ENCODE results near the gene DHRS9. TPM values are rescaled to one million over a fixed set of nuclear protein-coding genes. Genes with fewer than 3 reads are reported as not detected.
A peak's percentile ranks its signal among the peaks of the same experiment; 100 is the strongest.
"Not testable (repeated sequence)": the region's sequence is repeated elsewhere in the genome, so short reads cannot be mapped to it uniquely, and the experiment has no call there.

The DHRS9 gene
- total RNA-seq, 2 experiments from 2014 or later, result not detected

DNA sequence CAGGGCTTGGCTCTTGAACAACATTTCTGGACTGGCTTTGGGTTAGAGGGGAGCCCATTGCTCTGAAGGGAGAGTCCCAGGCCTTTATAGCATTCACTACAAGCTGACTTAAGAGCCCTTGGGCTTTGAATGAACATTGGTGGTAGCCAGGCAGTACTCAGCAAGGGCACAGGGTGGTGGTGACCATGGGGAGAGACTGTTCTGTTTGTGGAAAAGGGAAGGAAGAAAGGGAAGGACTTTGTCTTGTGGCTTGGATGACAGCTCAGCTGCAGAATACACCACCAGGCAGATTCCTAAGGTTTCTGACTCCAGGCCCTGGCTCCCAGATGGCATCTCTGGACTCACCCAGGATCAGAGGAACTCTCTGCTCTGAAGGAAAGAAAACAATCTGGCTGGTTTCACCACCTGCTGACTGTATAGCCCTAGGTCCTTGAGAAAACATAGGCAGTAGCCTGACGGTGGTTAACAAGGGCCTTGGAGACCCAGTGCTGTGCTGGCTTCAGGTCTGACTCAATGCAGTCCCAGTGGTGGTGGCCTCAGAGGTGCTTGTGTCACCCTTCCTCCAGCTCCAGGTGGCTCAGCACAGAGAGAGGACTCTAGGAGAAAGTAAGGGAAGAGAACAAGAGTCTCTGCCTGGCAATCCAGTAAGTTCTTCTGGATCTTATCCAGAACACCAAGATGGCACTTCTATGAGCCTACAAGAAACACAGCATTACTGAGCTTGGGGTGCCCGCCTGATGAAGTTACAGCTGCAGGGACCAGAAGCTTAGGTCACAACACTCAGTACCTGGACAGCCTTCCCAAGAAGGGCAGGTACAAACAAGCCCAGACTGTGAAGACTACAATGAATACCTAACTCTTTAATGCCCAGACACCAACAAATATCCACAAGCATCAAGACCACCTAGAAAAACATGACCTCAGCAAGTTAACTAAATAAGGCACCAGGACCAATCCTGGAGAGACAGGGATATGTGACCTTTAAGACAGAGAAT lies 21.8 kb upstream of the DHRS9 start:
- TF ChIP-seq, protein P1, sequence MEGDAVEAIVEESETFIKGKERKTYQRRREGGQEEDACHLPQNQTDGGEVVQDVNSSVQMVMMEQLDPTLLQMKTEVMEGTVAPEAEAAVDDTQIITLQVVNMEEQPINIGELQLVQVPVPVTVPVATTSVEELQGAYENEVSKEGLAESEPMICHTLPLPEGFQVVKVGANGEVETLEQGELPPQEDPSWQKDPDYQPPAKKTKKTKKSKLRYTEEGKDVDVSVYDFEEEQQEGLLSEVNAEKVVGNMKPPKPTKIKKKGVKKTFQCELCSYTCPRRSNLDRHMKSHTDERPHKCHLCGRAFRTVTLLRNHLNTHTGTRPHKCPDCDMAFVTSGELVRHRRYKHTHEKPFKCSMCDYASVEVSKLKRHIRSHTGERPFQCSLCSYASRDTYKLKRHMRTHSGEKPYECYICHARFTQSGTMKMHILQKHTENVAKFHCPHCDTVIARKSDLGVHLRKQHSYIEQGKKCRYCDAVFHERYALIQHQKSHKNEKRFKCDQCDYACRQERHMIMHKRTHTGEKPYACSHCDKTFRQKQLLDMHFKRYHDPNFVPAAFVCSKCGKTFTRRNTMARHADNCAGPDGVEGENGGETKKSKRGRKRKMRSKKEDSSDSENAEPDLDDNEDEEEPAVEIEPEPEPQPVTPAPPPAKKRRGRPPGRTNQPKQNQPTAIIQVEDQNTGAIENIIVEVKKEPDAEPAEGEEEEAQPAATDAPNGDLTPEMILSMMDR (IDR thresholded peaks at IDR 0.05), result no peak
- H3K4me1 ChIP-seq (ENCODE audit: insufficient read depth, low read length), result peaks cover 3% of the 10 kb centered on the region
- no peaks in the 10 kb centered on the region for H3K27me3 ChIP-seq (ENCODE audit: control insufficient read depth in 1 of 2, insufficient read depth in 2 of 2, low read length in 2 of 2)
- Mint-ChIP-seq H3K9me3 (peaks cover 12% of the 10 kb centered on the region), H3K4me1 (ENCODE audit: low read depth) (no peaks in the 10 kb centered on the region), H3K36me3 (ENCODE audit: low read depth) (peaks cover 11% of the 10 kb centered on the region), H3K27ac (no peak overlapping the region), H3K4me3 (no peak overlapping the region), H3K27me3 (no peaks in the 10 kb centered on the region)
- no peaks in the 10 kb centered on the region for H3K36me3 ChIP-seq (ENCODE audit: insufficient read depth, low read length)
- ATAC-seq (ENCODE audit: poor library complexity) (no peak), DNase-seq (no peak)
- ChIA-PET POLR2A (no interaction called here), CTCF (no interaction called here)
- no peak overlapping the region for H3K4me3 ChIP-seq (ENCODE audit: low read length)
- peaks cover 3 to 5% of the 10 kb centered on the region in 2 experiments for H3K9me3 ChIP-seq (ENCODE audit: control insufficient read depth in 1 of 2, insufficient read depth in 1 of 2, low read length in 2 of 2)
- H3K27ac ChIP-seq (ENCODE audit: low read depth in 1 of 2, low read length in 2 of 2), result no peak overlapping the region
- intact Hi-C loops (cut with DNase I, micrococcal nuclease), result no loop called here

DNA sequence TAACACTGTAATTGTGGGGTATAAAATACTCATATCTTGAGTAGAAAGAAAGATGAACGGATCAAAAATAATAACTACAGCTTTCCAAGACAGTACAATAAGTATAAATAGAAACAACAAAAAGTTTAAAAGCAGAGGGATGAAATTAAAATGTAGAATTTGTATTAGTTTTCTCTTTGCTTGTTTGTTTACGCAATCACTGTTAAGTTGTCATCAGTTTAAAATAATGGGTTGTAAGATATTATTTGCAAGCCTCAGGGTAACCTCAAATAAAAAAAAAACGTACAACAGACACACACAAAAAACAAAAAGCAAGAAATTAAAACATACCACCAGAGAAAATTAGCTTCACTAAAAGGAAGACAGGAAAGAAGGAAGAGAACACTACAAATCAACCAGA lies 20.2 kb upstream of the DHRS9 start:
- H3K36me3 Mint-ChIP-seq (ENCODE audit: low read depth), result no peaks in the 10 kb centered on the region
- H3K4me3 Mint-ChIP-seq, result no peak overlapping the region
- no peaks in the 10 kb centered on the region for H3K27me3 Mint-ChIP-seq

DNA sequence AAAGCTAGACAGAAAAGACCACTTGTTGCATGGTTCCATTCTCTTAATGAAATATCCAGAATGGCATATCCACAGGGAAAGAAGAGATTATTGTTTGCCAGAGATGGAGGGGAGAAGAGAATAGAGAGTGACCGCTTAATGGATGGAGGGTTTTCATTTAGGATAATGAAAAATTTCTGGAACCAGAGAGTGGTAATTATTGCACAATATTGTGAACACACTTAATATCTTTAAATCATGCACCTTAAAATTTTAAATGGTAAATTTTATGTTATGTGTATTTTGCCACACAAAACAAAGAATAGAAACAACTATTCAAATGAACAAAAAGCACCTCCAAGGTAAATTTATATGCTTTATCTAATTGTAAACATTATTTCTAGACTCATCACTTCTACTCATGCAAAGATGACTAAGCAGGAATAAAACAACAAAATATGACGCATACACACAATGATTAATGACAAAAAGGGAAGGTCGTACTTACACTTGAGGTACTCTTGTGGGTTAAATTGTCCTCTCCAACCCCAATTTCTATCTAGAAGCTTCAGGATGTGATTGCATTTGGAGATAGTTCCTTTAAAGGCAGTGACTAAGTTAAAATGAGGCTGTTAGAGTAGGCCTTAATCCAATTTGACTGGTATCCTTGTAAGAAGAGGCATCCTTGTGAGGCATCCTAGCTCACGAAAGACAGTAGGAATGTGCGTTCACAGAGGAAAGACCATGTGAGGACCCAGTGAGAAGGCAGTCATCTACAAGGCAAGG lies 18.7 kb upstream of the DHRS9 start:
- H3K4me3 Mint-ChIP-seq, result no peak overlapping the region
- no peak overlapping the region for H3K4me3 ChIP-seq (ENCODE audit: low read length)
- ATAC-seq (ENCODE audit: poor library complexity) (no peak), DNase-seq (peak in 1 of 14 experiments; percentile 31)
- no peaks in the 10 kb centered on the region for H3K27me3 Mint-ChIP-seq
- intact Hi-C loops (cut with DNase I, micrococcal nuclease), result no loop called here
- H3K27ac ChIP-seq (ENCODE audit: low read depth in 1 of 2, low read length in 2 of 2), result no peak overlapping the region
- H3K4me1 Mint-ChIP-seq (ENCODE audit: low read depth), result no peaks in the 10 kb centered on the region
- peaks cover 3% of the 10 kb centered on the region for H3K4me1 ChIP-seq (ENCODE audit: insufficient read depth, low read length)
- POLR2A ChIA-PET, result no interaction called here
- peaks cover 8% of the 10 kb centered on the region for H3K9me3 Mint-ChIP-seq
- no peak overlapping the region for H3K27ac Mint-ChIP-seq
- peaks cover 13 to 21% of the 10 kb centered on the region in 2 experiments for H3K9me3 ChIP-seq (ENCODE audit: control insufficient read depth in 1 of 2, insufficient read depth in 1 of 2, low read length in 2 of 2)
- no peaks in the 10 kb centered on the region for H3K36me3 ChIP-seq (ENCODE audit: insufficient read depth, low read length)
- peaks cover 12% of the 10 kb centered on the region for H3K36me3 Mint-ChIP-seq (ENCODE audit: low read depth)
- TF ChIP-seq, protein P1 (IDR thresholded peaks at IDR 0.05), result no peak
- CTCF ChIA-PET, result no interaction called here
- no peaks in the 10 kb centered on the region for H3K27me3 ChIP-seq (ENCODE audit: control insufficient read depth in 1 of 2, insufficient read depth in 2 of 2, low read length in 2 of 2)

More for the DNA sequence above, 20.2 kb upstream of the DHRS9 start:
- Mint-ChIP-seq H3K27ac (no peak overlapping the region), H3K9me3 (peaks cover 2% of the 10 kb centered on the region), H3K4me1 (ENCODE audit: low read depth) (no peaks in the 10 kb centered on the region)
- Histone ChIP-seq H3K9me3 (ENCODE audit: control insufficient read depth in 1 of 2, insufficient read depth in 1 of 2, low read length in 2 of 2) (peaks cover 7 to 9% of the 10 kb centered on the region in 2 experiments), H3K36me3 (ENCODE audit: insufficient read depth, low read length) (no peaks in the 10 kb centered on the region), H3K27me3 (ENCODE audit: control insufficient read depth in 1 of 2, insufficient read depth in 2 of 2, low read length in 2 of 2) (no peaks in the 10 kb centered on the region), H3K4me1 (ENCODE audit: insufficient read depth, low read length) (peaks cover 3% of the 10 kb centered on the region), H3K27ac (ENCODE audit: low read depth in 1 of 2, low read length in 2 of 2) (no peak overlapping the region), H3K4me3 (ENCODE audit: low read length) (no peak overlapping the region)
- CTCF ChIA-PET, result no interaction called here
- intact Hi-C loops (cut with DNase I, micrococcal nuclease), result no loop called here
- TF ChIP-seq, protein P1 (IDR thresholded peaks at IDR 0.05), result no peak
- POLR2A ChIA-PET, result no interaction called here
- ATAC-seq (ENCODE audit: poor library complexity) (no peak), DNase-seq (no peak)

- intact Hi-C loops (cut with DNase I, micrococcal nuclease); H3K36me3 ChIP-seq (ENCODE audit: insufficient read depth, low read length); H3K4me1 ChIP-seq (ENCODE audit: insufficient read depth, low read length); H3K4me3 Mint-ChIP-seq; CTCF ChIA-PET; H3K27me3 Mint-ChIP-seq; DNase-seq; H3K27ac ChIP-seq (ENCODE audit: low read depth in 1 of 2, low read length in 2 of 2); ATAC-seq (ENCODE audit: poor library complexity); H3K27ac Mint-ChIP-seq; H3K4me1 Mint-ChIP-seq (ENCODE audit: low read depth); H3K27me3 ChIP-seq (ENCODE audit: control insufficient read depth in 1 of 2, insufficient read depth in 2 of 2, low read length in 2 of 2); H3K4me3 ChIP-seq (ENCODE audit: low read length); POLR2A ChIA-PET: not testable (repeated sequence)
- peaks cover 17% of the 10 kb centered on the region for H3K9me3 Mint-ChIP-seq
- peaks cover 14 to 21% of the 10 kb centered on the region in 2 experiments for H3K9me3 ChIP-seq (ENCODE audit: control insufficient read depth in 1 of 2, insufficient read depth in 1 of 2, low read length in 2 of 2)
- peaks cover 12% of the 10 kb centered on the region for H3K36me3 Mint-ChIP-seq (ENCODE audit: low read depth)
These were observed 14.8 kb upstream of the DHRS9 start for GRCh38 chr2:169054575-169054974.

DNA sequence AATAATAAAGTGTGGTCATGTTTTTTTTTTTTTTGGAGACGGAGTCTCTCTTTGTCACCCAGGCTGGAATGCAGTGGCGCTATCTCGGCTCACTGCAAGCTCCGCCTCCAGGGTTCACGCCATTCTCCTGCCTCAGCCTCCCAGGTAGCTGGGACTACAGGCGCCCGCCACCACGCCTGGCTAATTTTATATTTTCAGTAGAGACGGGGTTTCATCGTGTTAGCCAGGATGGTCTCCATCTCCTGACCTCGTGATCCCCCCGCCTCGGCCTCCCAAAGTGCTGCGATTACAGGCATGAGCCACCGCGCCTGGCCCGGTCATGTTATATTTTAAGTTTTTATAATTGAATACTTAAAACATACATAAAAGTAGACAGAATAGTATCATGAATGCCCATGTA lies 5.2 kb upstream of the DHRS9 start:
- H3K9me3 Mint-ChIP-seq; H3K27me3 Mint-ChIP-seq; H3K9me3 ChIP-seq (ENCODE audit: control insufficient read depth in 1 of 2, insufficient read depth in 1 of 2, low read length in 2 of 2); intact Hi-C loops (cut with DNase I, micrococcal nuclease); CTCF ChIA-PET; H3K4me3 Mint-ChIP-seq; H3K36me3 Mint-ChIP-seq (ENCODE audit: low read depth); POLR2A ChIA-PET; ATAC-seq (ENCODE audit: poor library complexity); H3K36me3 ChIP-seq (ENCODE audit: insufficient read depth, low read length); DNase-seq; H3K4me3 ChIP-seq (ENCODE audit: low read length); H3K4me1 Mint-ChIP-seq (ENCODE audit: low read depth); H3K27ac ChIP-seq (ENCODE audit: low read depth in 1 of 2, low read length in 2 of 2); H3K27ac Mint-ChIP-seq; H3K27me3 ChIP-seq (ENCODE audit: control insufficient read depth in 1 of 2, insufficient read depth in 2 of 2, low read length in 2 of 2); H3K4me1 ChIP-seq (ENCODE audit: insufficient read depth, low read length): not testable (repeated sequence)

Measured in CD4-positive, alpha-beta T cell (primary cell).